ENCODE results near the gene WDPCP. TPM values are rescaled to one million over a fixed set of nuclear protein-coding genes. Genes with fewer than 3 reads are reported as not detected.

The WDPCP gene
- total RNA-seq, 4 donors from 2014 or later = 7.8 to 23.7 (median 10.7) TPM

DNA sequence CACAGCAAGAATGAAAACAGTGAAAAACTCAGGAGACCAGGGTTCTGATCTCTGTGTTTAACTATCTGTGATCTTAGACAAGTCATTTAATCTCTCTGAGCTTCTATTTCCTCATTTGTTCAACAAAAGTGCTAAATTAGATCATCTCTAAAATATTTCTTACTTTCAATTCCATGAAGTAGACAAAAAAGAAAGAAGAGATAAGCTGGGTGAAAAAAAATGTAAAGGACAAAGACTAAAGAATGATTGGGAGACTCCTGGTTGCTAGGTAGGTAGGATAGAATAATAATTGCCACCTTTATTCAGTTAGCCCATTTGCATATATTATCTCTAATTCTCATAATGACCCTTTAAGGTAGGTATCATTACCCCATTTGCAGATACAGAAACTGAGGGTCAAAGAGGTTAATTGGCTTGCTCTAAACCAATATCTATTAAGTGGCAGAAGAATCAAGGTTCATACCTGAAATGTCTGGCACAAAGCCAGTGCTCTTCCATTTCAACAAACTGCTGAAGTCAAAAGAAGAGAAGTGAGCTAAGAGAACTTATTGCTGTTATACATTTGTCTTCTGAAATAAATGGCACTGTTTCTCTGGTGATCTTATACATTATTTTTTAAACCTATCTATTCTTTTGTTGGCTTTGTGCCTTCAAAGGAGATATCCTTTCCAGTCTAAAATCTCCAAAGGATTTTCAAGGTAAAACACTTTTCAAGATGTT is 395.9 kb downstream of the WDPCP start:
- H3K4me1 ChIP-seq = no peaks in the 10 kb centered on the region
- H3K27me3 ChIP-seq = no peaks in the 10 kb centered on the region
- TF ChIP-seq EP300 (IDR thresholded peaks at IDR 0.05) (no peak), POLR2A (IDR thresholded peaks at IDR 0.05; ENCODE audit: low read depth) (no peak), POLR2AphosphoS5 (IDR thresholded peaks at IDR 0.05) (no peak)
- TF ChIP-seq, protein P1, sequence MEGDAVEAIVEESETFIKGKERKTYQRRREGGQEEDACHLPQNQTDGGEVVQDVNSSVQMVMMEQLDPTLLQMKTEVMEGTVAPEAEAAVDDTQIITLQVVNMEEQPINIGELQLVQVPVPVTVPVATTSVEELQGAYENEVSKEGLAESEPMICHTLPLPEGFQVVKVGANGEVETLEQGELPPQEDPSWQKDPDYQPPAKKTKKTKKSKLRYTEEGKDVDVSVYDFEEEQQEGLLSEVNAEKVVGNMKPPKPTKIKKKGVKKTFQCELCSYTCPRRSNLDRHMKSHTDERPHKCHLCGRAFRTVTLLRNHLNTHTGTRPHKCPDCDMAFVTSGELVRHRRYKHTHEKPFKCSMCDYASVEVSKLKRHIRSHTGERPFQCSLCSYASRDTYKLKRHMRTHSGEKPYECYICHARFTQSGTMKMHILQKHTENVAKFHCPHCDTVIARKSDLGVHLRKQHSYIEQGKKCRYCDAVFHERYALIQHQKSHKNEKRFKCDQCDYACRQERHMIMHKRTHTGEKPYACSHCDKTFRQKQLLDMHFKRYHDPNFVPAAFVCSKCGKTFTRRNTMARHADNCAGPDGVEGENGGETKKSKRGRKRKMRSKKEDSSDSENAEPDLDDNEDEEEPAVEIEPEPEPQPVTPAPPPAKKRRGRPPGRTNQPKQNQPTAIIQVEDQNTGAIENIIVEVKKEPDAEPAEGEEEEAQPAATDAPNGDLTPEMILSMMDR (IDR thresholded peaks at IDR 0.05) = no peak
- H3K27ac ChIP-seq (replicated peaks in 1 of 4) = no peak overlapping the region
- intact Hi-C loops (cut with DNase I) = no loop called here
- DNase-seq (ENCODE audit: extremely low spot score) = no peak
- no peaks in the 10 kb centered on the region for H3K9me3 ChIP-seq
- no peak overlapping the region for H3K4me3 ChIP-seq
- H3K36me3 ChIP-seq = no peaks in the 10 kb centered on the region

DNA sequence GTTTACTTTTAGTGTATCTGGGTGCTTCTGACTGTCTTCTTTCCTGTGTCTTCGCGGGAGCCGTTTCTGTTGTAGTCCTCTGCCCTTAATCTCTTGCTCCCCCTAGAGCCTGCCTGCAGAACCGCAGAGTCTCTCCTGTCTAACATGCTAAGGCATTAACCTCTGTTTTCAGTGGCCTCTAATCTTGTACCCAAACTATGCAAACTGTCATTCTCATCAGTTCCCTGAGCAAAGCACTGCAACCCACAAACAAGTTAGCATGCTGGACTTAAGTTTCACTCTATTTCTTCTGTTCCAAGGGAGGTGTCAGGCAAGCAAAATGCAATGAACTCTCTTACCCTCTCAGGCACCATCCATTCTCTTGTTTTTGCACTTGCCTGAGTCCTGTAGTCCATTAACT is 399.3 kb downstream of the WDPCP start:
- H3K27me3 ChIP-seq = no peaks in the 10 kb centered on the region
- DNase-seq (ENCODE audit: extremely low spot score) = no peak
- no peak overlapping the region for H3K27ac ChIP-seq (replicated peaks in 1 of 4)
- no peaks in the 10 kb centered on the region for H3K4me1 ChIP-seq
- TF ChIP-seq POLR2A (IDR thresholded peaks at IDR 0.05; ENCODE audit: low read depth) (no peak), EP300 (IDR thresholded peaks at IDR 0.05) (no peak)
- TF ChIP-seq, protein P1 (IDR thresholded peaks at IDR 0.05) = peak in 2 of 3 experiments; percentile 24 to 59
- H3K9me3 ChIP-seq = no peaks in the 10 kb centered on the region
- 49% methylated on average over 4 of the region's 4 CpGs for WGBS
- H3K4me3 ChIP-seq = no peak overlapping the region
- H3K36me3 ChIP-seq = no peaks in the 10 kb centered on the region
- intact Hi-C loops (cut with DNase I) = no loop called here

DNA sequence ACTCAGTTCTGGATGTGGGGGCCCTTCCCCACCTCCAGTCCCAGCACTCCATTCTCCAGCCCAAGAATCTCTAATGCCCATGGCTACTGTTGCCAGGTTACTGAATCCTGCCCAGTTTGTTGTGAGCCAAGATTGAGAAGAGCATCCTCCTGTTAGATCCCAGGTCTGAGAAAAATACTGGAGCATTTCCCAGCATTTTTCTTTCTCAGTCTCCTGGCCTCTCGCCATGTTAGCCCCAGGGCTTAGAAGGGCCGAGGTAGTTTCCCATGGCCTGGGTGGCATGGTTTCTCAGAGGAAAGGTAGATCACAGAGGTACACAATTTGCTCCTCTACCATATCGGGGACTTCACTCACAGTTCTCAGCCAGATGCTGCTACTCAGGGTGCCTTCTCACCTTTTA is 401.9 kb downstream of the WDPCP start:
- peaks cover 0 to 5% (median 0%) of the 10 kb centered on the region in 4 donors for H3K9me3 ChIP-seq
- TF ChIP-seq, protein P1 (IDR thresholded peaks at IDR 0.05) = no peak
- TF ChIP-seq POLR2AphosphoS5 (IDR thresholded peaks at IDR 0.05) (no peak), POLR2A (IDR thresholded peaks at IDR 0.05; ENCODE audit: low read depth) (no peak), EP300 (IDR thresholded peaks at IDR 0.05) (no peak)
- H3K27ac ChIP-seq (replicated peaks in 1 of 4) = no peak overlapping the region
- no peaks in the 10 kb centered on the region for H3K36me3 ChIP-seq
- no peaks in the 10 kb centered on the region for H3K27me3 ChIP-seq
- 91% methylated on average over 3 of the region's 3 CpGs for WGBS
- no peaks in the 10 kb centered on the region for H3K4me1 ChIP-seq
- H3K4me3 ChIP-seq = no peak overlapping the region
- DNase-seq (ENCODE audit: extremely low spot score) = no peak
- intact Hi-C loops (cut with DNase I) = no loop called here

DNA sequence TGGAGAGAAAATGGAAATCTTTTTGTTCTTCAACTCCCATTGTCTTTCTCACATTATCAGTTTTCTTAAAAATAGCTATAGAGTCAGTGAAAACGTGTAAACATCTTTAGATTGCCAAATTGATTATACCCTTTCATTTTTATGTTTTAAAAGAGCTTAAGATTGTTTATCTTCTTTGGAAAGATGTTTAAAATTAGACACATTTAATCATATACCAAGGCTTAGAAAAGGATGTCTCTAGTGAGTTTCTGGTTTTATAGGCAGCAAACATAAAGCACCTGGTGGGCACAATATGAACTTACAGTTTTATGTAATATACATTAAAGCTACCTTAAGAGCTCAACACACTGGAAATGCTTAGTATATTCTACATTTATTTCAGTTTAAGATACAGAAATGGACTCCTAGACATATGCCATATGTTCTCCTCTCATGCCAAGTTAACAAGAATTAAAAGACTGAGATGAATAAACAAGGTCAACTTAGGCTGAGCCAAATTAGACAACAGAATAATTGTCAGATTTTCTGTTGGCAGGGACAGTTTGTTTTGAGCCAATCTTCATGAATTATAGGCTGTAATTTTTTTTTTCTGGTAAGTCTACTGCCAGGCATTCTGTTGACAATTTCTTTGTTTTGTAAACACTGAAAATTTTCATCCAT is 425.0 kb downstream of the WDPCP start:
- Histone ChIP-seq H3K27ac (replicated peaks in 1 of 4) (no peak overlapping the region), H3K9me3 (peaks cover 0 to 9% (median 7%) of the 10 kb centered on the region in 4 donors), H3K36me3 (no peaks in the 10 kb centered on the region), H3K4me1 (no peaks in the 10 kb centered on the region), H3K4me3 (no peak overlapping the region), H3K27me3 (no peaks in the 10 kb centered on the region)
- no peak for DNase-seq (ENCODE audit: extremely low spot score)
- WGBS = 42% methylated on average over 1 of the region's 1 CpG
- intact Hi-C loops (cut with DNase I) = no loop called here
- TF ChIP-seq EP300 (IDR thresholded peaks at IDR 0.05) = no peak
- TF ChIP-seq, protein P1 (IDR thresholded peaks at IDR 0.05) = no peak
- TF ChIP-seq POLR2AphosphoS5 (IDR thresholded peaks at IDR 0.05) = no peak
- TF ChIP-seq POLR2A (IDR thresholded peaks at IDR 0.05; ENCODE audit: low read depth) = no peak

All from esophagus muscularis mucosa (tissue), 4 donors.